ENCODE data around the gene NCOA1.
"Not testable (repeated sequence)": the region's sequence is repeated elsewhere in the genome, so short reads cannot be mapped to it uniquely, and the experiment has no call there.

The NCOA1 gene

DNA sequence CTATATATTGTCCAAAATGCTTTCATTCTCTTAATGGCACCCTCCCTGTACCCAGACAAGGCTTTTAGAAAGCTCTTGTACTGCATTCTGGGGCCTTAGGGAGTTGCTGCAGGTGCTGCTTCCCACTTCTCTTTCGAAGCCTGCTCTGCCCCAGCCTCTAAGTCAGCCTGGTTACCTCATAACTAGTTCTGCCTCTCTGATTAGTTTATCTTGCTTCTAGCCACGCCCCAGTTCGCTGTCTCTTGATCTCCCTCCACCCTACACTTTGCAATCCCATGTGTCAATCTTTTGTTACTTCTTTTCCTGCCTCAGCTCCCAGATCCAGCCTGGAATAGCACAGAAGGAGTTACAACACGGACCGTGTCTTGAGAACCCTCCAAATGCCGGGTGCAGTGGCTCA, 13.8 kb upstream of the NCOA1 start:
- no peak for DNase-seq

DNA sequence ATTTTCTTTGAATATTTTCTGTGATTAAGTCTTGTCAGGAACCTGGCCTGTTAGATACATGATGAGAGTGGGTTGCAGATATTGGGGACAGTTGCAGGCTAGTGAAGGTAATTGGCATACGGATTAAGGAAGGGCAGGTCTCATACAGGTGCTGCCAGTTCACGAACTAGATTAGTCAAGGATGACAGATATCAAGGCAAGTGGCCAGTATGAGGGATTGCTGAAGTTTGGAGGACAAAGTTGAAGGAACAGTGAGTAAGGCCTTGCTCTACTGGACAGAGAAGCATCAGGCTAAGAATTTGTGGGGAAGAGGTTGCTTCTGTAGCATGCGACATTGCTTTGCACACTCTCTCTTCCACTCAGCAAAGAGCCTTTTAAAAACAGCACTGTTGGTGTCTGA, 12.8 kb upstream of the NCOA1 start:
- no peak for DNase-seq

DNA sequence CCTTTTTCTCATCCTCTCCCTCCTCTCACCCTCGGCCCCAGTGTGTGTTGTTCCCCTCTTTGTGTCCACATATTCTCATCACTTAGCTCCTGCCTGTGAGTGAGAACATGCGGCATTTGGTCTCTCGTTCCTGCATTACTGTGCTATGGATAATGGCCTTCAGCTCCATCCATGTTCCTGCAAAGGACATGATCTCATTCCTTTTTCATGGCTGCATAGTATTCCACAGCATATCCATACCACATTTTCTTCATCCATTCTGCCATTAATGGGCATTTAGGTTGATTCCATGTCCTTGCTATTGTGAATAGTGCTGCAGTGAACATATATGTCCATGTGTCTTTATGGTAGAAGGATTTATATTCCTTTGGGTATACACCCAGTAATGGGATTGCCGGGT, 10.8 kb upstream of the NCOA1 start:
- no peak for DNase-seq

DNA sequence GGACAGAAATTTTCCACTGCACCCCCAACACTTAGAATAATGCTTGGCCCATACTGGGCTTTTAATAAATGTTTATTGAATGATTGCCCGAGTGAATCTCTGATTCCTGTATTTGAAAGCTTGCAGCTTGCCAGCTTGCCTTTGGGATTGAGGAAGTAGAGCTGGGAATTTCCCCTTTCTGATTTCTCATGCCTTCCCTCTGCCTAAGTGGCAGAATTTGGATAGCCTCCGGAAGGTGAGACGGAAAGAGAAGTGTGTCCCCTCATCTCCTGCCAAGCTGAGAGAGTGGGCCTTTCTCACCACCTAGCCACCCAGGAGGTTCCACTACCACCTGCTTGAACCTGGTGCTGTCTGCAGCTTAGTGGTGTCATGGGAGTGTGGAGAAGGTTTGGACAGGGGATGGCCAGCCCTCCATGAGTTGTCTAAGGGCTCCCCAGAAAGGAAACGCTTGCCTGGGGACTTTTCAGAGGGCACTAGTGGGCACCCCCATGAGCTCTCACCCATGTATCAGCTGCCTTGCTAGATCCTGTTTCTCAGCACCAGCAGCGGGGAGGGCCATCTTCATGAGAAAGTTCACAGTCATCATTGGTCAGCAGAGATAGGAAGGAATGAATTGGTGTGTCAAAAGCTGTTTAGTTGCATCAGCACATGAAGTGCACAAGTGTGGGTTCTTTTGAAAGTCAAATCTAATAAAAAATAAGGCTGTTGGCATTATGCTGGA, 8.6 kb upstream of the NCOA1 start:
- DNase-seq, result no peak

DNA sequence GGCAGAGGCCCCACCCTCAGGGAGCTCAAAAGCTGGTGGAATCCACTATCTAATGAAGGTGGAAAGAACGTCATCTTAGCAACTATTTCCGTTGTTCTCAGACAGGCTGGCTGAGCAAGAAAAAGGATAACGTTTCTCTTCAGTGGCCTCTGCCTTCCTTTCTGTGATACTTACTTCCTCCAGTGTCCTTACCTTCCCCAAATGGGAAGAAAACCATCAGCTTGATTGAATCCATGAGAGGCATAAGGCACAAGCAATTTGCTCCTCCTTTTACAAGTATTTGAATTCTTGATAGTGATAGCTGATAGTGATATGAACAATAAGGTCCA, 8.1 kb upstream of the NCOA1 start:
- DNase-seq, result no peak

DNA sequence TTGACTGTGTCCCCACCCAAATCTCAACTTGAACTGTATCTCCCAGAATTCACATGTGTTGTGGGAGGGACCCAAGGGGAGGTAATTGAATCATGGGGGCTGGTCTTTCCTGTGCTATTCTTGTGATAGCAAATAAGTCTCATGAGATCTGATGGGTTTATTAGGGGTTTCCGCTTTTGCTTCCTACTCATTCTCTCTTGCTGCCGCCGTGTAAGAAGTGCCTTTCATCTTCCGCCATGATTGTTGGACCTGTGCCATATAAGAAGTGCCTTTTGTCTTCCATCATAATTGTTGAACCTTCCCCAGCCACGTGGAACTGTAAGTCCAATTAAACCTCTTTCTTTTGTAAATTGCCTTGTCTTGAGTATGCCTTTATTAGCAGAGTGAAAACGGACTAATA, 6.4 kb upstream of the NCOA1 start:
- not testable (repeated sequence) for DNase-seq

DNA sequence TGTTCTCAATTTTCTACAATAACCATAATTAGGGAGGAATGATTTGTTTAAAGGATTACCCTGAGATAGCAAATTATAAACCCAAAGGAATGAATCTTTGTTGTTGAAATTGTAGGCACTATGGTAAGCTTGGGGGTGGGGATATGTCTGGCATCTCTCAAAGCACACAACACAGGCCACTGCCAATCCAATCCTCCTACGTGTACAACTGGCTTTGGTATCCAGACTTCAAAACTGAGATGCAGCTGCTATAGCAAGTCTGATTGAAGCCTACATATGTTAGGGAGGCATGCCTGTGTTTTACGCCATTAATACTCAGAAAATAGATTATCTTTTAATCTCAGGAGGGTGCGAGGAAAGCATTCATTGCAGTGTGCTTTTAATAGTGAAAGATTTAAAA, 5.9 kb upstream of the NCOA1 start:
- no peak for DNase-seq

DNA sequence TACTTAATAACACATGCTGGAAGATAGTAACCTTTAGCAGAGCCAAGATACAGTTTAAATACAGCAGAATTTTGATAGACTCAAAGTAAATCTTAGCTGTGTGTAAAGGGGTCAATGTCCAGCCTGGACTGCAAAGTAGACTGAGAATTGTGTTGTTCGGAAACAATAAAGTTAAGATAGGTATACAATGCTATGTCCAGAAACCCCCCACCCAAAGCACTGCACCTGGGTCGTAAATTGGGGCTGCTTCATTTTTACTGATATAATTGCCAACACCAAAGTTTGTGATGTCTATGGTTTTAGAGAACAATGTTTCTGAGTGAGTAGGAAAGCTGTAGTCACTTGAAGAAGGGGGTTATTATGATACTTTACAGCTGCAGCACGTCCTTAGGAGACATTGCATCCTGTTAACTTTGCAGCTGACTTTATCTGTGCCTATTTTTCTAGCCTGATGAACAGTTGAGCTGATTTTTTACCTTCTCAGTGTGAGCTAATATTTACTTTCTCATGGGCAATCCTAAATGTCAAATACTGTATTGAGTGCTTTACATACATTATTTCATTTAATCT, 4.3 kb upstream of the NCOA1 start:
- DNase-seq, result no peak

DNA sequence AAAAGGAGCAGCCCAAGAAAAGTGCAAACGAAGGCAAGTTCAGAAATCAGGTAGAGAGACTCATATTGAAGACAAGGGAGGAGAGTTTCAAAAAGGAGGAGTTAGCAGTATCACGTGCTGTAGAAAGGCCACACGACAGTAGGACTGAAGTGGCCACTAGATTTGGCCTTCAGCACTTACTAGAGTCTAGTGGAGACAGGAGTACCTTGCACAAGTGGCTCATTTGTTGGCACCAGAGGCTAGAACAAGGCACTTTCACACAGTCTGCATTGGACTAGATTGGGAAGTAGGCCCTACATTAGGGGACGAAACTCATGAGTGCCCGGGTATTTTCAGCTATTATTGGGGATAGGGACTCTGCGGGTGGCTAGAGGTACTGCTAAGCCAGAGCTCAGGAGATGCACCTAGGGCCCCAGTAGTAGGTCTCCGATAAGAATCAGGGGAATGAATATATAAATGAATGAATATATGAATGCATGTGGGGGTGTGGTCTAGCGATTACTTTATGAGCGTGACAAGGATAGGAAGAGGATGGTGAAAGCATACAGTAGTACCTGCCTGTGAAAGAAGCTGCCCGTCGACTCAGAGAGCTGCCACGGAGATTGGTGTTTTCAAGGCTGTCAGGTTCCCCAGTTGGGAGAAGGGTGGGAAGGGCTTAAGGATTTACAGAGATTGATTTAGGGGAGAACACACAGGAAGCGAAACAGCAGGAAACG, 1.4 kb upstream of the NCOA1 start:
- DNase-seq, result peak; percentile 81

DNA sequence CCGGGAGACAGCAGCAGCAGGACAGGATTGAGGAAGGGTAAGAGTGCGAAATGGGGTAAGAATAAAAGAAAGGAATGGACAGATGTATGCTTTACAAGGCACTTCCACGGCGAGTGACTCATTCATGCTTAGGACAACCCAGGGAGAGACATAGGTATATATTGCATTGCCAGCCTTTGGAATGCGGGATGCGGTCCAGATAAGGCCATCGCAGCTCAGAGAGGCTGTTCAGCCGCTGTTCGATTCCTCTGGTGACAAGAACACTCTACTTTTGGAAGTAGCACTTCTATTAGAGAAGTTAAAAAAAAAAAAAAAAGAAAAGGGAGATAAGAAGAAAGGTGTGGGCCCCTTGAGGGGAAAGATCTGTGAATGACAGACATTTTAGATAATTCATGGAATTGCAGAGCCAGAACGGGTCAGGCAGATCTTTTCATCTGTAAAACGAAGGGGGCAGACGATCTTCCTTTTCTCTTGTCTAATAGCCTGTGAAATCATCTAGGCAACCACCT, 819 bp upstream of the NCOA1 start:
- DNase-seq, result peak; percentile 71

DNA sequence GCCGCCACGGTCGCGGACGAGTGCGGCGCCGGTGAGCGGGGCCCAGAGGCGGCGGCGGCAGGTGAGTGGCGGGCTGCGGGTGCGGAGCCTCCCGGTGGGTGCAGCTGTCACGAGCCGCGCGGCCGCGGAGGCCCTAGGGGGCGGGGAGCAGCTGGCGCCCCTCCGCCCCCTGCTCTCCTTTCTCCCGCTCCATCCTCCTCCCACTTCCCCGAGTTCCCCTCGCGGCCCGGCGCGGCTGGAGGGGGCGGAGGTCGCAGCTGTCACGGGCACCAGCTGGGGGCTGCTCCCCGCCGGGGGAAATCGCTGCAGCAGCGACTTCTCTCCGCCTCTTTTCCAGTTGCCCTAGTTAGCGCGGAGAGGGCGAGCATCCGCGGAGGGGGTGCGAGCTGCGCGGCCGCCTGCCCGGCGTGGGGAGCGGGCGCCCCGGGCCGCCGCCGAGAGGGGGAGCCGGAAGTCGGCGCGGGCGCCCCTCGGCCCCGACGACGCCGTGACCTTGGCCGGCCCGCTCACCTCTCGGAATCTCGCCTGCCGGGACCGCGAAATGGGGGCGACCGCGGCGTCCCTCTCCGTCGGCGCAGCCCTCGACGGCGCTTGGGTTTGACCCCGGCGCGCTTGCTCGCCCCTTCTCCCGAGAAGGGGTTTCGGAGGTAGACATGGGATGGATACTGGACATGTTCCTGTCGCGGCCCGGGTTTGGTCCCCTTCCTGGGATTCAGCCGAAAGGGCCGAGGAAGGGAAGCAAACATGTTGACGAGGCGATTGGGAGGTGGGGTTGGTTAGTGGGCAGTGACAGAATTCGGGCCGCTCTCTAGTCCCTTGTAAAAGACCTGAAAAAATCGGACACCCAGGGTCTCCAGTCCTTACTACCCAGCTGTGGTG, 727 bp downstream of the NCOA1 start:
- no peak for DNase-seq

DNA sequence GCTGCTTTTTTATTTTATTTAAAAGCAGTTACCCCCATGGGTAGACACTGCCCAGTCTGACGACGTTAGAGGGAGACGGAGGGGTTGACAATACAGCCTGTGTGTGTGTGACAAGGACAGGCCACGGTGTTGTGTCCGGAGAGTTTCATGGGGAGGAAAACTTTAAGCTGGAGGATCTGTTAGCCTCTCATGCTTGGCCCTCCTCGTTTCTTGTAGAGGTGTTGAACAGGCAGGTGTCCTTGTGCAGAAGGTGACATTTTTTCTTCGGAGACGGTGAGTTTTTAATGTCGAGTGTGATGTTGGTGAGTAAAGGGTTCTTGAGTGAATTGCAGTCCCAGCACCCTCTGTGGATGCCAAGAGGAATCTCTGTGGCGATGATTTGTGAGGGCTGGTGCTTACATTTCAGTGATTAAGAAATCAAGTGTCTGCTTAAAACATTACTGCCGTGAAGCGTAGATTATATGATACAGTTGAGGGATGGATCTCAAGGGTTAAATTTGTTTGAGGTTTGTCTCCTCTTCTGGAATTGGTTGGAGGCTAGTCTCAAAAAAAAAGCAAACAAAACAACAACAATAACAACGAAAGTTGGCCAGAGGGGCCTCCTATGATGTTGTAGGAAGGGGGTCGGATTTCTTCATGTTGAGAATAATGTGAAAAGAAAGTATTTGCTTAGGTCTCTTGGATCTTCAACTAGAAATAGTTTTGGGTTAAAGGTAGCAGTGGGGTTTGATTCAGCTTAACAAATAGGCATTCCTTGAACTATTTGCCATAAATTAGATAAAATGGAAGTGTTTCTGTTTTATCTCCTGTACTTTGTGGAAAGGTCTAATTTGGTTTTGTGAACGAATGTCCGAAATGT, 1.6 kb downstream of the NCOA1 start:
- DNase-seq, result no peak

DNA sequence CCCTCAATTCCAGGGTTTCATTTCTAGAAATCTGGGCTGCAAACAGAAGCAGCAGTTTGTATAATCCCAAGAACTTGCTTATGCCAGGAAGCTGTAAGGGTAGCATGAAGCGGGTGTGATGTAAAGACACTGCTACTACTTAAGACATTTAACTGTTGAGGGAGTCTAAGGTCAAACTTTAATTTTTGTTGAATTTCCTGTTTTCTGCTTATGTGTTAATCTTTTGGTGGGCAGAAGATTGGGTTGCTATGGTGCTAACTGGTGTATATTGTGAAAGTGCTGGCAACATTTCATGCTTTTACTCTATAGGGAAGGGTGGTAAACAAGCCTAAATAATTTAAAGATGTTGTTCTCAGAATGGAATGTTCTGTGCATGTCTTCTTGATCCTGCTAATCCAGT, 2.7 kb downstream of the NCOA1 start:
- no peak for DNase-seq

DNA sequence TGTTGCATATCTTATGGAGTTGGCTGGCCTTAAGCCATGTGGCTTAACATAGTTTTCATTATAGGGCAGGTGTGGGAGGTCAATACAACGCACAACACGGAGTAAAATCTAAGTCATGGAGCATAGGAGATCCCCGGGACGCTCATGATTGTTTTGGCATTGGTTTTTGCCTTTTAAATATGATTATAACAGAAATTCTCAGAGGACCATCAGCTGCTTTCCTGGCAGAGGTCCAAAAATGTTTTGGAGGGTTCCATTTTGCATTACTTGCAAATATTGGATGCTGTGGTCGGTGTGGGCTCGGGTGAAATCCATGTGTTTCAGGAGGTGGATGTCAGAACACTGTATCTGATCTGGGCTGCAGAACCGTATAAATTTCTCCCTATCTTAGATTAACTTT, 3.4 kb downstream of the NCOA1 start:
- DNase-seq, result no peak

DNA sequence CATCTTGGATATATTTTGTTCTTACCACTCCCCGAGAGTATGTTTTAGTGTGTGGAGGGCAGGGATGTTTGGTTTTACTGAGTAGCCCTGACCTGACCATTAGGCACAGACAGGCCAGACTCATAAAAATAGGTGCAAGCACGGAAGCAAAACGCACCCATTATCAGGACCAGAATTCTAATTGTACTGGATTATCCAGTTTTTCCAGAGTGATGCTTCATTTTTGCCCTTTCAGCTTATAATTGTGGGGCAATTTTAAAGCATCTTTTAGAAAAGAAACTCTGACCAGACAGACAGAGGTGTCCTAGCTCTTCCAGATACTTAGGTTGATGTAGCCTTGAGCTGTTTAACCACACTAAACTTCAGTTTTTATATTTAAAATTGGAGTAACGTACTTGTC, 4.4 kb downstream of the NCOA1 start:
- no peak for DNase-seq

DNA sequence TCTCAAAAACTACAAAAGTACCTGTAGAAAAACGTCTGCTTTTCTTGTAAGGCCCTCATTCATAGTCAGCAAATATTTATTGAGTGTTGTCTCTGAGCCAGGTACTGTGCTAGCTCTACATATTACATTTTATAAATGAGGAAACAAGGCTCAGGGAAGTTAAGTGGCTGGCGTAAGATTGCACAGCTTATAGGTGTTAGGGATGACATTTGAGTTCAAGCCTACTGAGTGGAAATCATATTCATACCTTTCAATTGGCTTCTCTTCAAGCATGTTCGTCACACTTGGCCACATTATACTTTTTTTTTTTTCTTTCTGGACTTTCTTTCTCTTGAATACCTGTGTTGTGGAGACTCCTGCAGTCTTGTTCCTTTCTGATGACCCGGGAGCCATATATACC, 5.9 kb downstream of the NCOA1 start:
- no peak for DNase-seq

DNA sequence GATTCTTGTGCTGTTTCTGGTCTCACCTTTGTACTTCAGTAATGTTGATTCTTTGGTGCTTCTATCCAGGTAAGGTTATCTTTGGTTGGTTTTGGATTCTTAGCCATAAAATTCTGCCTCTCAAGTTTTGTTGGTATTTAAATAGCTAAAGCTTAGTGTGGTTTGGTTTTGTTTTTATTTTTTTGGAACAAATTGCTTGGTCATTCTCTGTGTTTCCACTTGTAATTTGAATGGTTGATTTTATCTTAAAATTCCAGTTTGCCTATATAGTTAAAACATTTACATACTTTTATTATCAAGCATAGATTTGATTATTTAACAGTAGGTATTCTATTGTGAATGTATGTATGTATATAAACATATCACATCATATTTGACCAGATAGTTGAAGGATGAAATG, 6.6 kb downstream of the NCOA1 start:
- no peak for DNase-seq

DNA sequence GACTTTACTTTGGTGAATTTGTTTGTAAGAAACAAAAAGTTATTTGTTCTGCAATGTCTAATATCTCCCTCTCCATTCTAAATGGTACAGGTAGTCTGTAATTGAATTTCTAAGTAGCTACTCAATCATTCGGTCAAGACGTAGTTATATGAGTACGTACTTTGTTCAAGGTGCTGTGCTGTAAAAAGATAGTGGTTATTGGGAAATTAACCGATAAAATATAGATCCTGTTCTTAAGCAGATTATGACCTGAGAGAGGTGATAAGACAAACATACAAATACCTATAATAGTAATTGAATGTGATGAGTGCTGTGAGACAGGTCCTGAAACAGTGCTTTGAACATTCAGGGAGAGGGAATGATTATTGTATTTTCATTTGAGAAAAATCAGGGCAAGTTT, 7.1 kb downstream of the NCOA1 start:
- no peak for DNase-seq

DNA sequence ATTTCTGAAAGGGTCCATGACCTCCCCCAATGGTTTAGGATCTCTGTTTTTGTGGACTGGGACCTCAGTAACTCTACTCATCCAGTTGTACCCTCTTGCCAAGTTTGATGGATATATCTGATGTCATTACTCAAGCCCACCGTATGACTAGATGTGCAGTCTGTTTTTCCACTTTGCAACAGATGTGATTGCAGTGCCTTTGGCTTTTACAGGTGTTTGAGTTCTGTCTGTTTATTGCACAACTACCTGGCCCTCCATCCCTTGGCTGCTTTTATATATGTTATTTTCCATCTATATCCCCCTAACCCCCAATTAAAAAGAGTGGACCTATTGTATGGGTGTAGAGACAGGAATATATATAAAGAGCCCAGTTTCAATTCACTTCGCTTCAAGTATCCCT, 10.8 kb downstream of the NCOA1 start:
- DNase-seq, result no peak

DNA sequence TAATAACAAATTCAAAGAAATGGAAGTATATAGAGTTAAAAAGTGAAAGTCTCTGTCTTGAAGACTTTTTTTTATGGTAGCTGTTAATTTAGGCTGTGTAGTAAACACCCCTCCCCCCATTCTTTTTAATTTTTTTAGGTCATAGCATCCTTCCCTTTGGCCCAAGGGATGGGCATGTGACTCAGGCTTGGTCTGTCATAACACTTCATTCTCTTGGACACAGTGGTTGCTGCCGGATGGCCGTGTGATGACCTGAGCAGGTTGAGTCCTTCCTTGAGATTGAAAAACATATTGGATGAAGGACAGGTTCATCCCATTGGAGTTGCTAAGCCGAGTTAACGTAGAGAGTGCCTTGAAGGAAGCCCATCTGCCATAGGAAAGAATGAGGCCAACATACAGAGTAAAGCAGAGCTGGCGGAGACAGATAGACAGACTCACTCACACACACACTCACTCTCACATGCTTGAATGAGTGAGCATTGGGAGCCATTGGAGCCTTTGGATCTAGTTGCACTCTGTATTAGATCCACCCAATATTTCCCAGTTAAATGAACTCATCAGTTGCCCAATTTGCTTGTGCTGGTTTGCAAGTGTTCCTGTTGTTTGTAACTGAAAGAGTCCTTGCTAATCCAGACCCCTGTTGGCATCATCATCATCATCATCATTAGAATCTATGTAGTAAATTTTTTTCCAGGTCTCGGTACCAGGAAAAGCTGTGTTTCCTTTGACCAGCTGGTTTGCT, 14.7 kb downstream of the NCOA1 start:
- DNase-seq, result no peak

DNA sequence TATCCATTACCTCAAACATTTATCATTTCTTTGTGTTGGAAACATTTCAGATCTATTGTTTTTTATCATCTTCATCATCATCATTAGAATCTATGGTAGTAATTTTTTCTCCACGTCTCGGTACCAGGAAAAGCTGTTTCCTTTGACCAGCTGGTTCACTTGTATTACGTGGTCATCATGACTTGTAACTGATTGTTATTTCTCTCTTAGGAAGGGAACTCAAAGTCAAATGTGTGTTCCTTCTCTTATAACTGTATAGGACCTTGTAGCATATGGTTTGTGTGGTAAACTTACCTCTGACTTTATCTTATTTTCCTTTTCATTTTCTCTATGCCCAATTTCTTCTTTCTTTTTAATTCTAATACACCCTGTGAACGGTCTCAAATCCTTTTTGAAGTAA, 16.5 kb downstream of the NCOA1 start:
- no peak for DNase-seq

DNA sequence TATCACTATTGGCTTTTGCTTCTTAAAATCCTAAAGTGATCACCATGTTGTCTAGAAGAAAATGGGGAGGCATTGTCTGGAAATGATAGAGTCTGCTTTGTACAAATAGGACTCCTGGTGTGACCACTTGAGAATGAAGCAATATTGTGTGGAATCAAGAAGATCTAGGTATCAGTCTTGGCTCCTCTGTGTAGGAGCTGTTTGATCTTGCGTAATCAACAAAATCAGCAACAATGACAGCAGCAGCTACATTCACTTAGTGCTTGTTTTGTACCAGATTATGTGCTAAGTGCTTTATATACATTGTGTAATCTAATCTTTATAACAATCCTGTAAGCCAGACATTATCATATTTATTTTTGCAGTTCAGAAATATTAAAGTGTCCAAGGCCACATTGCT, 17.8 kb downstream of the NCOA1 start:
- DNase-seq, result no peak

Measured in NCI-H510A treated with DMSO at 0.1 percent for 48 hours (cell line).